Dendritic cell treated with granulocyte-macrophage colony-stimulating factor and Interleukin-4, amounts not matched to agents 40 ng/mL and 50 ng/mL, for 4 days (primary cell): ENCODE measurements around the gene WDR82.
A peak's percentile ranks its signal among the peaks of the same experiment; 100 is the strongest.
"Not testable (repeated sequence)": the region's sequence is repeated elsewhere in the genome, so short reads cannot be mapped to it uniquely, and the experiment has no call there.

Experiments used
- H3K27ac Mint-ChIP-seq: one replicate; pipeline ENCODE4 v1.8.0; 2022; ENCODE audit warnings: mild to moderate bottlenecking, mixed read lengths
- H3K27me3 Mint-ChIP-seq: one replicate; pipeline ENCODE4 v1.8.0; 2022; ENCODE audit warnings: mild to moderate bottlenecking, mixed read lengths
- H3K36me3 Mint-ChIP-seq: one replicate; pipeline ENCODE4 v1.8.0; 2022; ENCODE audit warnings: low read depth, mixed read lengths
- H3K4me1 Mint-ChIP-seq: one replicate; pipeline ENCODE4 v1.8.0; 2022; ENCODE audit warnings: low read depth, mixed read lengths
- H3K4me3 Mint-ChIP-seq: one replicate; pipeline ENCODE4 v1.8.0; 2022; ENCODE audit warnings: mild to moderate bottlenecking, moderate library complexity, mixed read lengths
- H3K9me3 Mint-ChIP-seq: one replicate; pipeline ENCODE4 v1.8.0; 2022; ENCODE audit warnings: mixed read lengths
- intact Hi-C: fragments of 100-400 bp; cut with micrococcal nuclease; formaldehyde crosslinking; loops from one replicate; pipeline ENCODE4 v1.15.0; 2022

Gene WDR82

DNA sequence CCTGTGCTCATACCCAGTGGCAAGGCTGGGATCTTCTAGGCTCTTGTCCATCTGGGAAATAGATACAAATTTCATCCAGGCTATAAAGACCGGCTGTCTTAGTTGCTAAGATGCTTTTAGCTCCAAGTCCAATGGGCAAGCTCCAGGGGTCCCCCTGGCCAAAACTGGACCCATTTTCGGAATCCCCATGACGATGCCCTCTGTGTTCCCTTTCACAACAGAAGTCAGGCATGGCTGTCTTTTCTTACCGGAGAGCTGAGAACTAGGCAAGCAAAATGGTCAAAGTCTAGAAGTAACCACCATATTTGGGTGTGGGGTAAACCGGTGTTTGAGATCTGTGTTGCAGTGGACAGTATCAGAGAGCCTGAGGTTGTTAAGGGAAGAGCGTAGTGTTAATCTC is 10.2 kb upstream of the WDR82 start:
- no peaks in the 10 kb centered on the region for H3K9me3 Mint-ChIP-seq
- no peaks in the 10 kb centered on the region for H3K27me3 Mint-ChIP-seq
- H3K36me3 Mint-ChIP-seq = peaks cover 55% of the 10 kb centered on the region
- H3K4me3 Mint-ChIP-seq = peak overlapping the region; percentile 97
- peaks cover 23% of the 10 kb centered on the region for H3K4me1 Mint-ChIP-seq
- H3K27ac Mint-ChIP-seq = peak overlapping the region; percentile 99
- intact Hi-C loops = no loop called here

- peaks cover 23% of the 10 kb centered on the region for H3K4me1 Mint-ChIP-seq
- peak overlapping the region; percentile 99 for H3K27ac Mint-ChIP-seq
- intact Hi-C loops = loop anchor here (1.0 to 2.0 kb wide), 2 partner anchors 8 to 42 kb away; partner anchors contain the start of genes PPM1M and WDR82
- H3K36me3 Mint-ChIP-seq = peaks cover 43% of the 10 kb centered on the region
- H3K4me3 Mint-ChIP-seq = peak overlapping the region; percentile 97
- no peaks in the 10 kb centered on the region for H3K9me3 Mint-ChIP-seq
- H3K27me3 Mint-ChIP-seq = no peaks in the 10 kb centered on the region
These were observed 8.3 kb upstream of the WDR82 start for GRCh38 chr3:52286777-52287110.

- H3K4me3 Mint-ChIP-seq, intact Hi-C loops: not testable (repeated sequence)
These were observed 5.6 kb upstream of the WDR82 start for GRCh38 chr3:52284051-52284450.

GRCh38 chr3:52283306-52283705 is 4.9 kb upstream of the WDR82 start:
- Mint-ChIP-seq H3K27ac (no peak overlapping the region), H3K9me3 (no peaks in the 10 kb centered on the region), H3K36me3 (peaks cover 44% of the 10 kb centered on the region), H3K4me3 (no peak overlapping the region), H3K27me3 (no peaks in the 10 kb centered on the region), H3K4me1 (peaks cover 31% of the 10 kb centered on the region)
- intact Hi-C loops = no loop called here

More at GRCh38 chr3:52284051-52284450, 5.6 kb upstream of the WDR82 start:
- H3K9me3 Mint-ChIP-seq, H3K27me3 Mint-ChIP-seq, H3K27ac Mint-ChIP-seq: not testable (repeated sequence)
- H3K4me1 Mint-ChIP-seq = peaks cover 30% of the 10 kb centered on the region
- peaks cover 37% of the 10 kb centered on the region for H3K36me3 Mint-ChIP-seq

GRCh38 chr3:52281981-52282801 is 3.7 kb upstream of the WDR82 start:
- H3K36me3 Mint-ChIP-seq = peaks cover 46% of the 10 kb centered on the region
- no peaks in the 10 kb centered on the region for H3K9me3 Mint-ChIP-seq
- no peak overlapping the region for H3K27ac Mint-ChIP-seq
- H3K4me3 Mint-ChIP-seq = no peak overlapping the region
- H3K27me3 Mint-ChIP-seq = no peaks in the 10 kb centered on the region
- H3K4me1 Mint-ChIP-seq = peaks cover 35% of the 10 kb centered on the region
- intact Hi-C loops = no loop called here

- Mint-ChIP-seq H3K9me3 (no peaks in the 10 kb centered on the region), H3K27me3 (no peaks in the 10 kb centered on the region), H3K4me1 (peaks cover 49% of the 10 kb centered on the region), H3K4me3 (no peak overlapping the region), H3K27ac (peak overlapping the region; percentile 91), H3K36me3 (peaks cover 66% of the 10 kb centered on the region)
- intact Hi-C loops = no loop called here
These were observed 1.6 kb upstream of the WDR82 start for GRCh38 chr3:52280050-52280461.

GRCh38 chr3:52279596-52279995 is 1.1 kb upstream of the WDR82 start:
- peak overlapping the region; percentile 91 for H3K27ac Mint-ChIP-seq
- H3K9me3 Mint-ChIP-seq = no peaks in the 10 kb centered on the region
- H3K36me3 Mint-ChIP-seq = peaks cover 69% of the 10 kb centered on the region
- peaks cover 54% of the 10 kb centered on the region for H3K4me1 Mint-ChIP-seq
- H3K27me3 Mint-ChIP-seq = no peaks in the 10 kb centered on the region
- H3K4me3 Mint-ChIP-seq = no peak overlapping the region
- intact Hi-C loops = loop anchor here (5.0 kb wide), 1 partner anchor 42 kb away; the partner anchor contains the start of gene TWF2

DNA sequence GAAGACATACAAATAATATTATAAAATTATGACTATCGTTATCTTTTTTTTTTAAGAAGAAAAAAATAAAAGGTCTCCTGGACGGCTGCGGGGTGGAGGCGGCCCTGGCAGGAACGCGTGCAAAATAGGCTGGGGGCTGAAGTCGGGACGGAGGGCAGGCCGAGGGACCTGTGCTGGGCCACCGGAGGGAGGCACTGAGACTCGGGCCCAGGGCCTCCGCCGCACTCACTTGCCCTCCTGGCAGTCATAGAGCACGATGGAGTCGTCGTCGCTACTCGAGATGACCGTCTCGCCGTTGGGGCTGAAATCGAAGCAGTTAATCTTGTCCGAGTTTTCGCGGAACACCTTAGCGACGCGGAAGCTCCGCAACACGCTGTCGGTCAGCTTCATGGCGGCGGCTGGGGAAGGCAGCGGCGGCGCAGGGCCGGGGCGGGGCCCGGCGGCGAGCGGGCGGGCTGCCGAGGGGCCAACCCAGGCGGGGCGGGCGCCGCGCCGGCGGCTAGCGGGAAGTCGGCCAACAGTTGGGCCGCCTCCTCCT is 408 bp downstream of the WDR82 start:
- H3K27ac Mint-ChIP-seq = peak overlapping the region; percentile 91
- H3K27me3 Mint-ChIP-seq = no peaks in the 10 kb centered on the region
- peak overlapping the region; percentile 91 for H3K4me3 Mint-ChIP-seq
- H3K4me1 Mint-ChIP-seq = peaks cover 69% of the 10 kb centered on the region
- intact Hi-C loops = loop anchor here (1.0 to 5.0 kb wide), 2 partner anchors 9 to 41 kb away; partner anchors contain the start of genes GLYCTK and TWF2
- no peaks in the 10 kb centered on the region for H3K9me3 Mint-ChIP-seq
- H3K36me3 Mint-ChIP-seq = peaks cover 72% of the 10 kb centered on the region

DNA sequence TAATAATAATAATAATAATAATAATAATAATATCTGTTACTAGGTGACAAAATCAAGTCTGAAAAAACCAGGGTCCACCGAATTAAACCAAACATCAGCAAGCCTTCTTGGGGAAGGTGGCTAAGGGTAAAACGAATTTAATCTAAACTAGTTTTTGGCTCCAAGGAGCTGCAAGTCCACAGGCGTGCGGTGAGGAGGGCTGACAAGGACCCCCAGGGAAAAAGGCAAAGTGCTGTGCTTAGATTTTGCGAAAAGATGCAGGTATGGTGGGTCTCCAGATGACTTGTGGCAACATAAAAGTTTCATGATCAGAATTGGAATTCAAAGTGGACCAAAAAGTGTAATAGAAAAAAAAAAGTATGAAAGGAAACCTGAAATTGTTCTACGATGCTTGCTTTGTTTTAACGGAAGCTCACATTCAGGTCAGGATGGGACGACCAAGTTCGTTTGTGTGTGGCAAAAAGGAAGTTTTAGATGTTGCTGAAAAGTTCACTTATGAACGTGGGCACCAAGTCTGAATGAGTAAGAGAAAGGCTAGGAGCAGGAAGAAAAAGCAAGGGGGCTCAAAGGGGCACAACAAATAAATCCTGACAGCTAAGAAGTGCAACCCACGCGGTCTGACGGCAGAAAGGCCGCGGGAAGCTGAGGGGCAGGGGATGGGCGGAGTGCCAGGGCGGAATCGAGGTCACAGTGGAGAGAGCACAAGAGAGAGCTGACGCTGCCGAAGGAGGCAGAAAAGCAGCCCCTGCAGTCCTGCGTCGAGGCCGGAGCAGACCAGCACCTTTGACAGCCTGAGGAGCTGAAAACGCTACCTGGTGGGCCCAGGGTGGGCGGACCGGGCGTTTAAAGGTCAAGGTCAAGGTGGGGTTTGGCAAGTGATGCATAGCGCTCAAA is 1.1 kb downstream of the WDR82 start:
- Mint-ChIP-seq H3K27me3 (no peaks in the 10 kb centered on the region), H3K4me1 (peaks cover 75% of the 10 kb centered on the region), H3K9me3 (no peaks in the 10 kb centered on the region), H3K27ac (peak overlapping the region; percentile 91), H3K36me3 (peaks cover 78% of the 10 kb centered on the region), H3K4me3 (peak overlapping the region; percentile 91)
- intact Hi-C loops = loop anchor here (5.0 kb wide), 1 partner anchor 40 kb away; the partner anchor contains the start of gene TWF2

GRCh38 chr3:52274781-52275180 is 3.7 kb downstream of the WDR82 start:
- Mint-ChIP-seq H3K27ac (peak overlapping the region; percentile 69), H3K4me3 (peak overlapping the region; percentile 31), H3K4me1 (peaks cover 90% of the 10 kb centered on the region), H3K36me3 (peaks cover 74% of the 10 kb centered on the region)
- intact Hi-C loops = loop anchor here (5.0 kb wide), 1 partner anchor 37 kb away; the partner anchor contains the start of gene TWF2
- not testable (repeated sequence) for H3K27me3 Mint-ChIP-seq, H3K9me3 Mint-ChIP-seq

GRCh38 chr3:52272831-52273230 is 5.6 kb downstream of the WDR82 start:
- Mint-ChIP-seq H3K9me3 (no peaks in the 10 kb centered on the region), H3K27me3 (no peaks in the 10 kb centered on the region), H3K4me1 (peaks cover 86% of the 10 kb centered on the region), H3K4me3 (no peak overlapping the region), H3K27ac (peak overlapping the region; percentile 86), H3K36me3 (peaks cover 81% of the 10 kb centered on the region)
- intact Hi-C loops = no loop called here

- H3K27ac Mint-ChIP-seq = peak overlapping the region; percentile 86
- peaks cover 89% of the 10 kb centered on the region for H3K4me1 Mint-ChIP-seq
- H3K36me3 Mint-ChIP-seq = peaks cover 81% of the 10 kb centered on the region
- H3K4me3 Mint-ChIP-seq = peak overlapping the region; percentile 20
- intact Hi-C loops, H3K27me3 Mint-ChIP-seq, H3K9me3 Mint-ChIP-seq: not testable (repeated sequence)
These were observed 6.3 kb downstream of the WDR82 start for GRCh38 chr3:52272172-52272571.

GRCh38 chr3:52270252-52270754 is 8.1 kb downstream of the WDR82 start:
- peaks cover 81% of the 10 kb centered on the region for H3K36me3 Mint-ChIP-seq
- H3K4me1 Mint-ChIP-seq = peaks cover 71% of the 10 kb centered on the region
- H3K27ac Mint-ChIP-seq = peak overlapping the region; percentile 86
- H3K9me3 Mint-ChIP-seq = no peaks in the 10 kb centered on the region
- intact Hi-C loops = no loop called here
- peak overlapping the region; percentile 32 for H3K4me3 Mint-ChIP-seq
- H3K27me3 Mint-ChIP-seq = no peaks in the 10 kb centered on the region
